WERI-Rb-1 (cell line): ENCODE data around the gene TUBA1A.

ENCODE experiments used
- DNase-seq: peaks from one replicate; pipeline ENCODE4 v3.0.0-alpha.2; 2020
- H3K27ac ChIP-seq: fragments of 250-450 bp; sonication (Bioruptor Pico); 2 replicates; pipeline ENCODE4 v1.5.1; 2020; ENCODE audit warnings: mild to moderate bottlenecking, moderate library complexity
- H3K27me3 ChIP-seq: fragments of 250-450 bp; sonication (Bioruptor Pico); 2 replicates; pipeline ENCODE4 v1.5.1; 2021; ENCODE audit warnings: mild to moderate bottlenecking, low read depth, moderate library complexity; ENCODE audit not compliant: insufficient read depth, severe bottlenecking
- H3K36me3 ChIP-seq: fragments of 250-450 bp; sonication (Bioruptor Pico); 2 replicates; pipeline ENCODE4 v1.5.1; 2020; ENCODE audit warnings: mild to moderate bottlenecking, moderate library complexity
- H3K4me3 ChIP-seq: 2 replicates; pipeline ENCODE4 v1.5.1; 2011; ENCODE audit warnings: low read depth, mild to moderate bottlenecking, control low read depth, low read length
- H3K9me3 ChIP-seq: fragments of 250-450 bp; sonication (Bioruptor Pico); 2 replicates; pipeline ENCODE4 v1.5.1; 2021; ENCODE audit warnings: mild to moderate bottlenecking, moderate library complexity; ENCODE audit not compliant: severe bottlenecking
- CTCF ChIP-seq: IDR thresholded peaks from 2 replicates; pipeline ENCODE4 v1.5.1; 2011; ENCODE audit warnings: low read depth, mild to moderate bottlenecking, control low read depth, inconsistent platforms, low read length

The TUBA1A gene

GRCh38 chr12:49188916-49189367, at the start of gene TUBA1A:
Gene TUBA1A, minus strand, starts transcription at chr12:49189080. Its CDS starts 101 bp downstream, at chr12:49188979.
- Histone ChIP-seq H3K4me3 (peak within 1 kb of the TSS; percentile 94), H3K9me3 (no peaks in the 10 kb centered on the region), H3K27ac (peak within 1 kb of the TSS; percentile 85), H3K27me3 (no peaks in the 10 kb centered on the region), H3K36me3 (peaks cover 14% of the 10 kb centered on the region; the same call in 1 of the 2 replicates)
- DNase-seq = peak; percentile 98
- no peak for TF ChIP-seq CTCF

GRCh38 chr12:49236423-49236822, 47.5 kb upstream of the TUBA1A start:
- TF ChIP-seq CTCF = no peak
- Histone ChIP-seq H3K9me3 (no peaks in the 10 kb centered on the region), H3K27me3 (no peaks in the 10 kb centered on the region), H3K4me3 (no peak overlapping the region), H3K36me3 (no peaks in the 10 kb centered on the region), H3K27ac (no peak overlapping the region)
- no peak for DNase-seq

GRCh38 chr12:49233842-49234526, 45.1 kb upstream of the TUBA1A start:
- TF ChIP-seq CTCF = no peak
- Histone ChIP-seq H3K27me3 (no peaks in the 10 kb centered on the region), H3K36me3 (no peaks in the 10 kb centered on the region), H3K4me3 (no peak overlapping the region), H3K27ac (no peak overlapping the region; the same call in 1 of the 2 replicates), H3K9me3 (no peaks in the 10 kb centered on the region)
- DNase-seq = no peak

GRCh38 chr12:49232940-49233841, 44.3 kb upstream of the TUBA1A start:
- TF ChIP-seq CTCF = peak; percentile 21; the same call in 1 of the 2 replicates
- H3K27me3 ChIP-seq = no peaks in the 10 kb centered on the region
- DNase-seq = peak; percentile 80
- no peaks in the 10 kb centered on the region for H3K36me3 ChIP-seq
- peak overlapping the region; percentile 34 for H3K4me3 ChIP-seq
- peak overlapping the region; percentile 50 for H3K27ac ChIP-seq
- H3K9me3 ChIP-seq = no peaks in the 10 kb centered on the region

GRCh38 chr12:49231878-49232655, 43.2 kb upstream of the TUBA1A start:
- peak; percentile 64 for DNase-seq
- peak overlapping the region; percentile 34 for H3K4me3 ChIP-seq

More at GRCh38 chr12:49231878-49232655, 43.2 kb upstream of the TUBA1A start:
- Histone ChIP-seq H3K27ac (peak overlapping the region; percentile 50), H3K9me3 (no peaks in the 10 kb centered on the region), H3K27me3 (no peaks in the 10 kb centered on the region), H3K36me3 (no peaks in the 10 kb centered on the region)
- TF ChIP-seq CTCF = no peak
